CD4-positive, alpha-beta T cell treated with Interleukin-4 for 1 hour (primary cell): ENCODE data around the gene TMEM44.
A peak's percentile ranks its signal among the peaks of the same experiment; 100 is the strongest.
"Not testable (repeated sequence)": the region's sequence is repeated elsewhere in the genome, so short reads cannot be mapped to it uniquely, and the experiment has no call there.

Source experiments
- DNase-seq, 2 donors: peaks; one replicate each; pipeline ENCODE4 v3.0.0-alpha.2; 2020 to 2022

TMEM44 gene

DNA sequence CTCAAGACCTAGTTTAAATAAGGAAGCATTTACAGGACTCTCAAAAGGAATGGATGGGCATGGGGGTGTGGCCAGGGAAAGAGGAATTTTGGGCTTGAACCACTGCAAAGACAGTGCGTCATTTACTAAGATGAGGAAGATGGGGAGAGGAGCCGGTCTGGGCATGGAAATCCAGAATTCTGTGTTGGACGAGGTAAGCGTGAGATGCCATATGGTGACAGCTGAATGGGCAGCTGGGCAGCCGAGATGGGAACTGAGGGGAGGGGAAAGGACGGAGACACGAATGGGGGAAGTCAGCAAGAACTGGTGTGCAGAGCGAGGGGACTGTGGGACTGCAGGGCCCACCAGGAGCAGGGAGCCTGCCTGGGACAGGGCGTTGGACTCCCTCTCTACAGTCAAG, 24.2 kb downstream of the TMEM44 start:
- no peak for DNase-seq

DNA sequence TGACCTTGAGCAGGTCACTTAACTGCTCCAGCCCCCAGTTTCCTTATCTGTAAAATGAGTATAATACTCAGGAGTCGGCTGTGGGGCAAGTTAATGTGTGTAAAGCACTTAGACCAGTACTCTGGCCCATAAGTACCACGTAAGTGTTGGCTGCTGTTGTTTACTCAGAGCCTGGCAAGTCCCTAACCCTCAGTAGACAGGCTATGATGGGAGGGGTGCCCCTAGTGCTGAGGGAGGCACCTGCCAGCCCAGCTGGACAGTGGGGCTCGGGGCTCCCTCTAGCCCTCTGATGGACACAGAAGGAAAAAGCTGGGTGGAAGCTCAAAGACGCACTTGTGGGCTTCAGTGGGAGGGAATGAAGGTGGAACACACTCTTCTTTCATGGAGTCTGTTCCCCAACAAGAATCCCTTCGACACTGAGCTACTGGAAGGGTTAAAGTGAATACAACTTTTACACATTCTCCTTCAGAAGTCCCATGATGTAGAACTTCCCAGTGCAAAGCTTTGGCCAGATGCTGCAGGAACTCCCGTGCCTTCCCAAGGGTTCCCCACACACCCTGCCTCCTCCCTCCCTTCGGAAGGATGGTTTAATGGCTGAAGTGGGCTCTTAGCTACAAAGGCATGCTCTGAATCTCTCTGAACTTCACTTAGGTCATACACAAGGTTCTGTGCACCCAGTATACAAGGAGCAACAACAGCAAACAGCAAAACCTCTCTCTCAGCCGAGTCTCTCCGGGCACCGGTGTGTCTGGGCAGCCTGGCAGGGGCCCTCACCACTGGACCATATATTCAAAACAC, 25.4 kb downstream of the TMEM44 start:
- no peak for DNase-seq

DNA sequence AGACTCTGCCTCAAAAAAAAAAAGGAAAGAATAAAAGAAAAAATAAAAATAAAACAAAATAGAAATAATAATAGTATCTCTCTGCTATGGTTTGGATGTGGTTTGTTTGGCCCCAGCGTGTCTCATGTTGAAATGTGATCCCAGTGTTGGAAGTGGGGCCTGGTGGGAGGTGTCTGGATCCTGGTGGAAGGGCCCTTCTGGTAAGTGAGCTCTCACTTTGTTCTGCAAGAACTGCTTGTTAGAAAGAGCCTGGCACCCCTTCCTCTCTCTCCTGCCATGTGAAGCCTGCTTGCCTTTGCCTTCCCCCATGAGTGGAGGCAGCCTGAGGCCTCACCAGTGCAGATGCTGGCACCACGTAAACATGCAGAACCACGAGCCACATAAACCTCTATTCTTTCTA, 26.3 kb downstream of the TMEM44 start:
- no peak for DNase-seq

DNA sequence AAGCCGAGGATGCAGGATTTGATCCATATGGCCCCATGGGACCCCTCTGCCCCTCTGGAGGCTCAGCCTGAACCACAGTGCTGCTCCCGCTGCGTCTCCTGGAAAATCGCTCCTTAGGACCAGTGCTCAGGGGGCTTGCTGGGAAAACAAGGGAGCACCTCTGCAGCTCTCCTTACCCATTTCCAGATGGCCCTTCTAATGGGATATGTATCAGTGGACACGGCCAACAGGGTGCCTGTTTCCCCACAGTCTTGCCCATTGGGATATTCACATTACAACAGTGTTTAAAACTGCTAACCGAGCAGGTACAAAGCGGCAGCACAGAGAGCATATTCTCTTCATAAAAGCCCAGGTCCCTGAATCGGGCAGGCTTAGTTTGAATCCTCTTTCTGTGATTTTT, 27.1 kb downstream of the TMEM44 start:
- DNase-seq, result no peak

DNA sequence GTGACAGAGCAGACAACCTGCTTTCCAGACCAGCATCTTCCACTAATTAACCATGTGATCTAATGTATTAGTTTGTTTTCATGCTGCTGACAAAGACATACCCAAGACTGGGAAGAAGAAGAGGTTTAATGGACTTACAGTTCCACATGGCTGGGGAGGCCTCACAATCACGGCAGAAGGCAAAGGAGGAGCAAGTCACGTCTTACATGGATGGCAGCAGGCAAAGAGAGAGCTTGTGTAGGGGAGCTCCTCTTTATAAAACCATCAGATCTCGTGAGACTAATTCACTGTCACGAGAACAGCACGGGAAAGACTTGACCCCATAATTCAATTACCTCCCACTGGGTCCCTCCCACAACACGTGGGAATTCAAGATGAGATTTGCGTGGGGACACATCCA, 27.9 kb downstream of the TMEM44 start:
- DNase-seq, result not testable (repeated sequence)

DNA sequence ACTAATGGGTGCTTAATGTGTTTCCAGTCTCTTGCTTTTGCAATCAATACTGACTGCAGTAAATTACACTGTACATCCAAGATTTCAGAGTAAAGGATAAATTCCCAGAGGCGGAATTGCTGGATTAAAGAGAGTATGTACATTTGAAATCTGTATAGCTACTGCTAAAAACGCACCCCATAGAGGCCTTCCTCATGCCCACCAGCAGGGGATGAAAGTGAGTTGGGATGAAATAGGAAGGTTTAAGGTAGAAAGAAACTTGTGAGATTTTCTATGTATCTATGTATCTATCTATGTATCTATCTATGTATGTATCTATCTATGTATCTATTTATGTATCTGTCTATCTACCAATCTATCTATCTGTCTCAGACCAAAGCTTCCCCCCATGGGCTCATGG, 28.4 kb downstream of the TMEM44 start:
- DNase-seq, result no peak

DNA sequence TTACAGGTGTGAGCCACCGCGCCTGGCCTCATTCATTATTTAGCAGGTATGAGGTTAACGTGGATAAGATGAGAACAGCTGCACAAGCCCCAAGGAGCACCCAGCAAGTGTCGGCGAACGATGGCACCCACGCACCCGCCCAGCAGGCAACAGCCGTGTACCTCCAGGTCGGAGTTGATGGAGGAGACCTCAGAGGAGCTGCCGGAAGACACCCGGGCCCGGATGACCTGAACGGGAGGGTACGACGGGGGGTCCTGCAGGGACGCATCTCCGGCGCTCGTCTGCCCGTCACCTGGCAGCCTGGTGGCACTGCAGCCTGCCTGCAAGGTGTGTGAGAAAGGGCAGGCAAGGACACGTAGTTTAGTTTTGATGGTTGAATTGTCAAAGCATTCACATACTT, 29.1 kb downstream of the TMEM44 start:
- DNase-seq, result no peak

DNA sequence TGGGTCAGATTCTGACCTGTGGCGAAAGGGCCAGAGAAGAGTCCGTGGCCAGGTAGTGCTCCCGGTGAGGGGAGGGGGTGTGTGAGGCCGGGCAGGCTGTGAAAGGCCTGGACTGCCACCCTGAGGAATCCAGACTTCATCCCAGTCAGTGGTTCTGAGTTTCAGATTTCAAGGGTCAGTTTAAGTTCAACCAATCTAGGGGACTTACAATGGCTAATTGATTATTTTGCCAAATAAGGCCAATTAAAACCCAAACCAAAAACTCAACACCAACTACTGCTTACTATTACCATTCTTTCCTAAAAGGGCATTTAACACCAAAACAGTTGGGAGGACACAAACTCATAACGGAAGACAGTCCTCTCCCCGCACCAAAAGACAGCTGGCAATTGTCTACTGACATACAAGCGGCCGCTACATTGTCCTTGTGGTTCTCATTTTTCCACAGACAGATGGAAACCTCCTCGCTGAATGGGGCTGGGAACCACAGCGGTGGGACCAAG, 30.5 kb downstream of the TMEM44 start:
- DNase-seq, result no peak

DNA sequence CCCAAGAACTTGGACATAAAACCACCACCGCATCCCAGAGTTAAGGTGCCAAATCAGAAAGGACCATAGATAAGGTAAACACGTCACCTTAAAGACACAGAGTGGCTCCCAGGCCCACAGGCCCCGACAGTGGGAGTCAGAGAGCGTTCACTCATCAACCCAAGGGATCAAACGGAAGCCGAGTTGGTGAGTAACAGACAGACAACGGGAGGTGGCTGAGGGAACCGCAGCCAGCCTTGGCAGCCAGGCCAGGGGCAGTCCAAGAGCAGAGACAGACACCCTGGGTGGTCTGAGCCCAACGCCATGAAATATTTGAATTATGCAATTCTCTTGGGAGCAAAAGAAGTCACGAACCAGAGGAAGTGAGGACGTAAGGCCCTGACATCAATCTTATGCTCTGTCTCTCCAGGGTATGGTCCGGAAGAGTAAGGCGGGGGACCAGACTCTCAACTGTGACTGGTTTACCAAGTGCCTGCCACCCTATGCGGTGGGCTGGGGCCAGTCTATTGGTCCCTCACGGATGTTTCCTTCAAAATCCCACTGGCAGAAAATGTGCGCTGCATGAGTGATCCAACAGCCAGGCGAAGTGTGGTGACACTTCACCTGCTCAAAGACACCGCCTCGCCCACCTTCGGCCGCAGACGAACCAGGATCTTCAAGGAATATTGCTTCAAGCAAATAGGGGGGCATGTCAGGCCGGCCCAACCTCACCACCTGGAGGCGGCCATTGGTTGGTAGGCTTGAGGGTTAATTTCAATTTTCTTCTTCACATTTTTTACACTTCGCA, 34.3 kb downstream of the TMEM44 start:
- no peak for DNase-seq

DNA sequence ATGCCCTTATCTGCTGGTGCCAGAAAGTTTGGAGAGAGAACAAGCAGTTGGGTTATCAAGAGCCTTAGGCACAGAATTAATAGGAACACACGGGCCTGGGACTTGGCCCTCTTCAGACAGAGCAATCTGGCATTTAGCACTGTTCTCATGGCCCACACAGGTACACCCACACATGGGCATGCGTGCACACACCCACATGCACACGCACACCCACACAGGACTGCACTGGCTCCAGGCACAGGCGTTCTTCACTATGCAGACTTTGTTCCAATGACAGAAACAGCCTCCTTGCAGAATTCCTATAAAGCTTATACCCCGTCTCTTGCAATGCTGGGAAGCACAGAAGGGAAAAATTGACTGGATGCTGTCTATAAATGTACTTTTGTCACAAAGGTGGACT, 36.3 kb downstream of the TMEM44 start:
- DNase-seq, result no peak

DNA sequence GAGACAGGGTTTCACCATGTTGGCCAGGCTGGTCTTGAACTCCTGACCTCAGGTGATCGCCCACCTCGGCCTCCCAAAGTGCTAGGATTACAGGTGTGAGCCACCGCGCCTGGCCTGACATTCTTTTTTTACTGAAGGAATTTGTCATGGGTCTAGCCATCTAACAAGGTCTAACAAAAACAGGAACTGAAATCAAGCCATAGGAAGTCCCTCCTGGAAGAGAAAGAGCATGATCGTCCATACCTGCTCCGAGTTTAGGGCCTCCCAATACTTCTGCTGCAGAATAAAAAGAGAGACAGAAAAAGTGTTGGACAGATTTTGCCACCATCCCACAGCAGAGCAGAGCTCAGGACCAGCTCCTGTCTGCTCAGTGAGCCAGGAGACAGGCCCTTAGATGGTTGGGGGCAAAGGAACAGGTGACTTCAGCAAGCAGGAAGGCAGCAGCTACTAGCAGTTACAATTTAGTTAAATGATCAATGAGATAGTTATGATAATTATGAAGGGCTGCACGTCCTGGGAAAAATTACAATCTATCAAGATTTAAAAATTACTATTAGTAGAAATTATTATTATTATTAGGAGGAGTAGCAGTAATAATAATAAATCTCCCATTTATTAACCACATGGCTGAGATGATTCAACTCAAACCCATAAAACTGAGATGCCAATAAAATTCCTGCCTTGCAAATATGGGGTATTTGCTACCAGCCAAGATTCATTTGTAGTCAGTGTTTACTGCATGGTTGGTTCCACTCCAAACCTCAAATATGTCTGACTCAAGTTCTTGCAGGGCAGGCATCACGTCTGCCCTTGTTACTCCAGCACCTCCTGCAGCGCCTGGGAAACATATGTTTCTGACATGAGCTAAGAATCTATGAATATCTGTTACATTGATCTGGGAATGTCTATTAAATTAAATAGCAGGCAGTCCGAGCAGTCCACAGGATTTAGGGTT, 40.1 kb downstream of the TMEM44 start:
- DNase-seq, result no peak

DNA sequence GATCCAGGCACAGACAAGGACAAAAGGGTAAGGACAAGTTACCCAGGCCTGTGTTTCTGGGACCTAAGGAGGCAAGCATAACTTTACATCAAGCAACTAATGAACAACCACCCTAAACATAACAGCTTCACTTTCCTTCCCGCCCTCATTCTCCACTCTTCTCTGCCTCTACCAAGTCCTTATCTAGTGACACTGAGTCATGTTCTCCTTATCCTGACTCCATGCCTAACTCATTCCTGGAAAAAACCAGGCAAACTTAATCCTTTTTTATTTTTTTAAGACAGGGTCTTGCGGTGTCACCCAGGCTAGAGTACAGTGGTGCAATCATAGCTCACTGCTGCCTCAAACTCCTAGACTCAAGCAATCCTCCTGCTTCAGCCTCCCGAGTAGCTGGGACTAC, 44.5 kb downstream of the TMEM44 start:
- DNase-seq, result no peak

DNA sequence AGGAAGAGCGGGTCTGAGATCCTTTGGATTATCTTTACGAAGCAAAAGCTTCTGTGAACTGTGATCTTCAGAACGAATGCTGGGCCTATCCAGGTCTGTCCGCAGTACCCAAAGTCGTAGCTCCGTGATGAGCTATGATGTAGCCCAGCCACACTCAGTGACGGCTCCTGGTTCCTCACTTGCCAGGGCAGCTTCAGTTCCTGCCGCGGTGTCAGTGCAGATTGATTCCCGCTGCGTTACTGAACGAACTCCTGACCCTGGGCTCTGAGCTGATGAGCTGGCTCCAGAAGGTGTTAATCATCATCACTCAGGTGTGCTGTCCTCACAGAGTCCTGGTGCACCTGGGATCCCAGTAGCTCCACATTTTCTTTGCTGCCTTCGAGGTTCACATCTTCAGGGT, 45.0 kb downstream of the TMEM44 start:
- DNase-seq, result no peak

DNA sequence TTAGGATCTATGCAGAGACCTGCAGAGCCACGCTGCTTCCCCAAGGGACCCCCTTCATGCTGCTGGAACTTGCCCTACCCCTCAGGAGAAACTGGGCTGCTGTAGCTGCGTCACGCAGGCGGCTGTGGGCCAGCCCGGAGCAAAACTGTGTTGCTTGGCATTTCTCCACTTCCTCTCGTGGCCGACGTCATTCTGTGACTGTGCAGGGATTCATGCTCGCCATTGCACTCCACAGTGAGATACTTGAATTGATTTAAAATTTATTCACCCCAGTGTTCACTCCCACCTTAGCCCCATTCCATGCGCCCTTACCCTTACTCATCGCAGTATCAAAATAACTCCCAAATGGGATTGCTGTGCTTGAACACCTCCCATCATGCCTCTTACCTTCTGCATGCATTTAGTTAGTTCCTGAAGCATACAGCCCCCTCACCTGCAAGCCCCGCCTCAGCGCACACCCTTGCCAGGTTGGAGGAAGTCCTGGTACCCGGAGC, 45.7 kb downstream of the TMEM44 start:
- peak in 1 of 2 donors; percentile 48 for DNase-seq

DNA sequence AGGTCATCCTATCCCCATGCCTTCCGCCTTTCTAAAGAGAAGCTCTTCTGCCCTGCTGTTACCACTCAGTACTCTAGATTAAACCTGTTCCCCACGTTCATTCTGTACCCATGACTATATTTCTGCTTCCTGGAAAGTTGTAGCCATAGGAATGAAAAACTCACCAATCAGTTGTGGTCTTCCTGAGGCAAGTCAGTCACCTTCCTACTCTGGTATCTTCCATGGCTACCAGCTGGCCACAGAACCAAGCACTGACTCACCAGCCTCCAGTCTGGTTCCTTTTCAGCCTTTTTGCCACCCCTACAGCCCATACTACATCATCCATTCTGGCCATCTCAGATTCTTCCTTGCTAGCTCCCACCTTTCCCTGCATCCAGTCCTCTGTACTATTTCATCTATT, 46.4 kb downstream of the TMEM44 start:
- DNase-seq, result peak in 1 of 2 donors; percentile 32

DNA sequence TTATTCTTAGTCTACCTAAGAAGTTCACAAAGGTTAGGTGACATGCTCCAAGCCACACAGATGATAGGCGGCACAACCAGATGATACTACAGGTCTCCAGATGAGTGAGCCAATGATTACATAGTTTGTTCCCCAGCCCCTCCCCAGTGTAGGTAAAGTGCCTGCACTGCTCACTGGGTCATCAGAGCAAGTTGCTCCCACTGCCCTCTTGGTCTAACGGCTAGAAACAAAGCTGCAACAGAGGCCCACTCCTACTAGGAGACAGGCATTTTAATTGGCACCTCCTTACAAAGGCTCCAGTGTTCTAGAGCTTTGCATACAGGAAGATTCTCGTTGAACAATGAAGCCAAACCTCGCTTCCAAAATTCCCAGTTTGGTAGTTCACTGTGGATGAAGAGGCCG, 47.3 kb downstream of the TMEM44 start:
- DNase-seq, result no peak

DNA sequence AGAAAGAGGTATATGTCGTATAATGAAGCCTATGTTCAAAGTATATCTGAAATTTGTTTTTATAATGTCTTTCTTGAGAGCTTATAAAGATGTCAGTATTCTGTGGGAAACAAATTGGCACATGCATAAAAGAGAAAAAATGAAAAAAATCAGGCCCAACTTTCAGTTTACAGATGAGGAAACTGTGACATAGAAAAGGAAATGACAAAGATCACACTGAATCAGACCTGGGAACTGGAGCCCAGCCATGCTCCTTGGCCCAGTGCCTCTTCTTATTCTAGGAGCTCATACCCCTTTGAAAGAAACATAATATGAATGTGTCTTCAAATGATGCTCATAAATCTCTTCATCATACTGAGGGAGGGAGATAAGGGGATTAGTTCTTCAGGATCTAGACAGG, 48.4 kb downstream of the TMEM44 start:
- DNase-seq, result peak in 1 of 2 donors; percentile 15

DNA sequence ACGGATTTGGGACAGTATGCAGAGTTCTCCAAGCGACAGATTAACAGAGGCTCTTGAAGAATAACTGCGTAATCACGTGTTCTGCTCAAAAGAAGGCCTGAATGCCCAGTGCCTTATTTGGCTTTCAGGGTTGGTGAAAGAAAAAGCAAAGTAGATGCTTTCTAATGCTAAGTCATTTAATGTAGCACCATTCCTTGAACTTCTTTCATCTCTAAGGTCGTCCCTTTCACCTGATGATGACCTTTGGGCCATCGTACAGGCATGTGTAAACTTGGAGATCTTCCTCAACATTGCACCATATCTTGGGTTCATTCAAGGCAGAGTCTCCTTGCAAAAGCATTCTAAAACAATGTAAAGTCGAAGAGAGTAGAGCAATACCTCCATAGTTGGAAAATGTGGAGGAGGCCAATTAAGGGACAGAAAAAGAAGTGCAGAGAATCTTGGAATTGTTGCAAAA, 48.9 kb downstream of the TMEM44 start:
- no peak for DNase-seq

DNA sequence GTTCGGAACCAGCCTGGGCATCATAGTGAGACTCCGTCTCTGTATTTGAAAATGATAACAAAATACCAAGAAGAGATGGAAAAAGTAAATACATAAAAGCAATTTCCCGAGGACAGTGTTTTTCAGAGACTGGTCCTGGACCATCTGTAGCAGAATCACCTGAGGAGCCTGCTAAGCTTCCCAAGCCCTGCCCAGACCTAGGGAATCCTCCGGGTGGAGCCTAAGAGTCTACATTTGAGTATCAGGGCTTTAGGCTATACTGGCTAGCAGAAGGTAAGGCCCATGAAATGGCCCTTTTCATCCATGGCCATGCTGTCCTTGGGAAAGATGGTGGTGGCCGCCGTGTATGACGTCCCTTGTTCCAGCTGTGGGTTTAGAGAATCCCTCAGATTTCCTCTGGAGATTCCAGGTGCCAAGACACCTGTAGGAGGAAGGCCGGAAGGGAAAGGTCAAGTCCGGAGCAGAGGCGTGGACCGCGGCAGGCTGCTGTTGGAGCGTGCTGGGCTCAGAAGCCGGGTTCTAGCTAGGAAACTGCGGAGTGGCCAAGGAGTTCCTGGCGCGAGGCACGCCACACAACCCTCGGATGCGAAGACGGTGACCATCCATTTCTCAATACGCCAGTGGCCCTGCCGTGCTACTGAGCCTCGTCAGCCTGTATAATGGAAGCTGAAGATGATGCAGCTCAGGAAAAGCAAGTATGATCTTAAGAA, 50.9 kb downstream of the TMEM44 start:
- no peak for DNase-seq

DNA sequence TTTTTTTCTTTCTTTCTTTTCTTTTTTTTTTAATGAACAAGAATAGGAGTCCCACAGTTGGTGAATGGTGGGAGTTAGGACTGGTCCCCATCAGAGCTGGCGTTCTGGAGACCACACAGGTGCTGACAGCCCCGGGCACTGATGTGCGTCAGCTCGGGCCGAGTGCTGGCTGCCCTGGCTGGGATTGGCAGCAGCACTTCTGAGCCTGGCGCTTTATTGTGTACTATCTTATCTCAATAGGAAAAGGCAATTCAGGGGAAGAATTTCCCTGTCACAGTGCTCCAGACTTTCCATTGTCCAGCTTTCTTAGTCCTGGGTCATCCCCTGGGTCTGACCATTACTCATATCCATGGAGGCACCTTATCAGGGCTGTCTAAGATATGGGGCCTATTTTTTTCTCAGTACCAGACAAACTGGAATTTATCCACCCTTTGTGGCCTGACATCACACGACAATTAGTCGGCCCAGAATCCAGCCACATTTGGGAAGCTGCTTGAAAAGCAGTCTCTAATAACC, 54.1 kb downstream of the TMEM44 start:
- DNase-seq, result no peak

DNA sequence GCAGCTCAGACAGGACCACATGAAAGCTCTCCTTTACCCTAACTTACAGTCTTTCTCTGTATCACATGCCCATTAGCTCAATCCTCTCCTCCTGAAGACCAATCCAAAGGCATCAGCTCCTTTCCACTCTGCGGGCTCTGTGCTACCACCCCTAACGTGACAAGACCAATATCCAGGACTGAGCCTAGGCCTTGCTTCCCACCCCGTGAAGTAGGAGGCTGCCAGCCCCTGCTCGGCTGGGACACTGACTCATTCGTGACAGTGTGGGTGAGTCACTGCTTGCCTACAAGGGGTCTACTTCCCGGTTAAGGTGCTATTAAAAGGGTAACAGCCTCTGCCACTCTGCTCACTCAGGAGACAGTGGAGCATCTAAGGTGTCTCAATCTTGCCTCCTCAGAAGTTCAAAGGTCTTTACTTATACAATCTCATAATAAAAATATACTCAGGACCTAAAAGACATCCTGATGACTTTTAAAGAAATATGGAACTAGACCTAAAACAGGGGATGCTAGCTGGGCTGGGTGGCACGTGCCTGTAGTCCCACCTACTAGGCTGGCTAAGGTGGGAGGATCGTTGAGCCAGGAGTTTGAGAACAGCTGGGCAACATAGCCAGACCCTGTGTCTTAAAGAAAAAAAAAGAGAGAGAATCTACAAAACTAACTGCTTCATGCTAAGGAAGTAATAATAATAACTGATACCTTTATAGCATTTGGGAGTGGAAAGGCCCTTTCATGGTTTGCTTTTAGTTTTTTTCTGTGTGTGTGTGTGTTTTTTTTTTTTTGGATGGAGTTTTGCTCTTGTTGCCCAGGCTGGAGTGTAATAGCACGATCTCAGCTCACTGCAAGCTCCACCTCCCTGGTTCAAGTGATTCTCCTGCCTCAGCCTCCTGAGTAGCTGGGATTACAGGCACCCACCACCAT, 55.0 kb downstream of the TMEM44 start:
- DNase-seq, result peak in 1 of 2 donors; percentile 38
